HEK293 (cell line): ENCODE results near the gene SIN3A.
A peak's percentile ranks its signal among the peaks of the same experiment; 100 is the strongest.

Source experiments
- BCL11B ChIP-seq: fragments of 450-650 bp; formaldehyde crosslinking; IDR thresholded peaks from 2 replicates; pipeline ENCODE4 v1.5.1; 2016; ENCODE audit warnings: low read depth, missing biosample characterization, missing genetic modification characterization
- GFI1B ChIP-seq: fragments of 450-650 bp; formaldehyde crosslinking; IDR thresholded peaks from 2 replicates; pipeline ENCODE4 v1.5.1; 2016; ENCODE audit warnings: missing biosample characterization, missing genetic modification characterization
- HOXA7 ChIP-seq: sonication (generic); formaldehyde crosslinking; IDR thresholded peaks from 2 replicates; pipeline ENCODE4 v1.8.1; 2022; ENCODE audit warnings: missing genetic modification reagents, borderline replicate concordance
- IKZF3 ChIP-seq: fragments of 450-650 bp; IDR thresholded peaks from 2 replicates; pipeline ENCODE4 v1.5.0; 2018; ENCODE audit warnings: missing biosample characterization, mild to moderate bottlenecking, missing genetic modification characterization, moderate library complexity
- KLF16 ChIP-seq: fragments of 450-650 bp; formaldehyde crosslinking; IDR thresholded peaks from 2 replicates; pipeline ENCODE4 v1.5.1; 2017; ENCODE audit warnings: missing biosample characterization, missing genetic modification characterization
- PRDM1 ChIP-seq: fragments of 450-650 bp; formaldehyde crosslinking; IDR thresholded peaks from 2 replicates; pipeline ENCODE4; 2016; ENCODE audit warnings: missing biosample characterization, missing genetic modification characterization
- SP2 ChIP-seq: fragments of 450-650 bp; formaldehyde crosslinking; IDR thresholded peaks from 2 replicates; pipeline ENCODE4 v1.5.1; 2016; ENCODE audit warnings: missing biosample characterization, missing genetic modification characterization
- ZBTB20 ChIP-seq: fragments of 450-650 bp; formaldehyde crosslinking; IDR thresholded peaks from 2 replicates; pipeline ENCODE4 v1.5.1; 2016; ENCODE audit warnings: missing biosample characterization, missing genetic modification characterization
- ZNF133 ChIP-seq: fragments of 450-650 bp; formaldehyde crosslinking; IDR thresholded peaks from 2 replicates; pipeline ENCODE4 v1.5.1; 2016; ENCODE audit warnings: missing biosample characterization, missing genetic modification characterization
- ZNF155 ChIP-seq: fragments of 450-650 bp; formaldehyde crosslinking; IDR thresholded peaks from 2 replicates; pipeline ENCODE4 v1.5.1; 2016; ENCODE audit warnings: missing biosample characterization, missing genetic modification characterization
- ZNF169 ChIP-seq: fragments of 450-650 bp; formaldehyde crosslinking; IDR thresholded peaks from 2 replicates; pipeline ENCODE4 v1.5.1; 2016; ENCODE audit warnings: missing biosample characterization, missing genetic modification characterization
- ZNF350 ChIP-seq: fragments of 450-650 bp; formaldehyde crosslinking; IDR thresholded peaks from 2 replicates; pipeline ENCODE4 v1.5.0; 2017; ENCODE audit warnings: missing biosample characterization, mild to moderate bottlenecking, missing genetic modification characterization
- ZNF37A ChIP-seq: fragments of 450-650 bp; IDR thresholded peaks from 2 replicates; pipeline ENCODE4 v1.5.1; 2018; ENCODE audit warnings: missing biosample characterization, missing genetic modification characterization
- ZNF416 ChIP-seq: fragments of 450-650 bp; formaldehyde crosslinking; IDR thresholded peaks from 2 replicates; pipeline ENCODE4 v1.5.1; 2016; ENCODE audit warnings: missing biosample characterization, missing genetic modification characterization
- ZNF473 ChIP-seq: fragments of 450-650 bp; formaldehyde crosslinking; IDR thresholded peaks from 2 replicates; pipeline ENCODE4 v1.5.1; 2017; ENCODE audit warnings: missing biosample characterization, missing genetic modification characterization
- ZNF48 ChIP-seq: fragments of 450-650 bp; formaldehyde crosslinking; IDR thresholded peaks from 2 replicates; pipeline ENCODE4 v1.5.1; 2016; ENCODE audit warnings: missing biosample characterization, missing genetic modification characterization
- ZNF555 ChIP-seq: fragments of 450-650 bp; formaldehyde crosslinking; conservative IDR thresholded peaks from 2 replicates; pipeline ENCODE4 v1.5.1; 2017; ENCODE audit warnings: missing biosample characterization, mild to moderate bottlenecking, missing genetic modification characterization, inconsistent platforms
- ZNF830 ChIP-seq: fragments of 450-650 bp; IDR thresholded peaks from 2 replicates; pipeline ENCODE4 v1.5.0; 2018; ENCODE audit warnings: missing biosample characterization, missing genetic modification characterization, low read depth, mild to moderate bottlenecking, moderate library complexity
- TF ChIP-seq, protein P1 (sequence below): fragments of 450-650 bp; formaldehyde crosslinking; IDR thresholded peaks from 2 replicates; pipeline ENCODE4 v1.5.1; 2017; ENCODE audit warnings: missing biosample characterization, missing genetic modification characterization
- TF ChIP-seq, protein P2 (sequence below): fragments of 450-650 bp; IDR thresholded peaks from 2 replicates; pipeline ENCODE4 v1.5.1; 2018; ENCODE audit warnings: missing biosample characterization, missing genetic modification characterization
- TF ChIP-seq, protein P3 (sequence below): fragments of 450-650 bp; formaldehyde crosslinking; IDR thresholded peaks from 2 replicates; pipeline ENCODE4 v1.5.1; 2016; ENCODE audit warnings: missing biosample characterization, missing genetic modification characterization, low read depth
- TF ChIP-seq, protein P4 (sequence below): fragments of 450-650 bp; formaldehyde crosslinking; IDR thresholded peaks from 2 replicates; pipeline ENCODE4 v1.5.1; 2016; ENCODE audit warnings: missing biosample characterization, missing genetic modification characterization
- TF ChIP-seq, protein P5 (sequence below): fragments of 450-650 bp; formaldehyde crosslinking; IDR thresholded peaks from 2 replicates; pipeline ENCODE4 v1.5.1; 2016; ENCODE audit warnings: missing biosample characterization, missing genetic modification characterization
- TF ChIP-seq, protein P6 (sequence below): fragments of 450-650 bp; formaldehyde crosslinking; IDR thresholded peaks from 2 replicates; pipeline ENCODE4 v1.5.1; 2017; ENCODE audit warnings: missing biosample characterization, missing genetic modification characterization
- TF ChIP-seq, protein P7 (sequence below): fragments of 450-650 bp; formaldehyde crosslinking; conservative IDR thresholded peaks from 2 replicates; pipeline ENCODE4 v1.5.1; 2016; ENCODE audit warnings: low read depth, missing biosample characterization, missing genetic modification characterization

SIN3A gene

DNA sequence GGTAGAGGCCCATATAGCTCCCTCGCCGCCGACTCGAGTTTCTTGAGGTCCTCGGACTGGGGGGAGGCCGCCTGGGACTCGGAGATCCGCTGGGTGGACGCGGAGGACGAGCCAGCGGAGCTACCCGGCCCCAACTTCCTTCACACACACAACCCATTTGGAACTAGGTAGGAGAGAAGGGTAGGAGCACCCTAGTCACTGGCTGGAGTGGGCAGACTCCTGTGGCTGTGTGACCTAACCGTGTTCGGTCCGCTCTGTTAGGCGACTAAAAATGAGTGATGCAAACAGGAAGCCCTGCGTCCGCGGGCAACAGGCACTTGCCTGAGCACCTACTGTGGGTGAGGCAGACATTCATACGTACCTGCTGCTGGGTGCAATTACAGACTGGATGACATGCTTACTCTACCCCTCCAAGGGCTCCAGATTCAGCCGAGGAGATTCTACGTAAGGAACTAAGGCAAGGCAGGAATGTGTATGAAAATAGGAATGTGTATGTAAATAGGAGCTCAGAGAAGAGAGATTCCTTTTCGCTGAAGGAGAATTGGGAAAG is 4.6 kb upstream of the SIN3A start (continued):
- TF ChIP-seq, protein P1, sequence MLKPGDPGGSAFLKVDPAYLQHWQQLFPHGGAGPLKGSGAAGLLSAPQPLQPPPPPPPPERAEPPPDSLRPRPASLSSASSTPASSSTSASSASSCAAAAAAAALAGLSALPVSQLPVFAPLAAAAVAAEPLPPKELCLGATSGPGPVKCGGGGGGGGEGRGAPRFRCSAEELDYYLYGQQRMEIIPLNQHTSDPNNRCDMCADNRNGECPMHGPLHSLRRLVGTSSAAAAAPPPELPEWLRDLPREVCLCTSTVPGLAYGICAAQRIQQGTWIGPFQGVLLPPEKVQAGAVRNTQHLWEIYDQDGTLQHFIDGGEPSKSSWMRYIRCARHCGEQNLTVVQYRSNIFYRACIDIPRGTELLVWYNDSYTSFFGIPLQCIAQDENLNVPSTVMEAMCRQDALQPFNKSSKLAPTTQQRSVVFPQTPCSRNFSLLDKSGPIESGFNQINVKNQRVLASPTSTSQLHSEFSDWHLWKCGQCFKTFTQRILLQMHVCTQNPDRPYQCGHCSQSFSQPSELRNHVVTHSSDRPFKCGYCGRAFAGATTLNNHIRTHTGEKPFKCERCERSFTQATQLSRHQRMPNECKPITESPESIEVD: no peak
- TF ChIP-seq ZNF350 (tag by site-specific recombination): no peak
- peak; percentile 39; the same call in 1 of the 2 replicates for TF ChIP-seq IKZF3 (tag by site-specific recombination)
- TF ChIP-seq ZNF416: no peak
- peak; percentile 32 for TF ChIP-seq SP2 (tag by site-specific recombination)
- TF ChIP-seq ZBTB20 (tag by site-specific recombination): peak; percentile 98
- TF ChIP-seq BCL11B (tag by site-specific recombination): no peak
- TF ChIP-seq GFI1B (tag by site-specific recombination): no peak
- TF ChIP-seq KLF16: peak; percentile 42; the same call in 1 of the 2 replicates
- no peak for TF ChIP-seq ZNF48 (tag by site-specific recombination)
- TF ChIP-seq ZNF555 (tag by site-specific recombination): no peak
- no peak for TF ChIP-seq ZNF473 (tag by site-specific recombination)
- TF ChIP-seq, protein P2, sequence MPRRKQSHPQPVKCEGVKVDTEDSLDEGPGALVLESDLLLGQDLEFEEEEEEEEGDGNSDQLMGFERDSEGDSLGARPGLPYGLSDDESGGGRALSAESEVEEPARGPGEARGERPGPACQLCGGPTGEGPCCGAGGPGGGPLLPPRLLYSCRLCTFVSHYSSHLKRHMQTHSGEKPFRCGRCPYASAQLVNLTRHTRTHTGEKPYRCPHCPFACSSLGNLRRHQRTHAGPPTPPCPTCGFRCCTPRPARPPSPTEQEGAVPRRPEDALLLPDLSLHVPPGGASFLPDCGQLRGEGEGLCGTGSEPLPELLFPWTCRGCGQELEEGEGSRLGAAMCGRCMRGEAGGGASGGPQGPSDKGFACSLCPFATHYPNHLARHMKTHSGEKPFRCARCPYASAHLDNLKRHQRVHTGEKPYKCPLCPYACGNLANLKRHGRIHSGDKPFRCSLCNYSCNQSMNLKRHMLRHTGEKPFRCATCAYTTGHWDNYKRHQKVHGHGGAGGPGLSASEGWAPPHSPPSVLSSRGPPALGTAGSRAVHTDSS: no peak
- no peak for TF ChIP-seq ZNF830 (tag by site-specific recombination)
- TF ChIP-seq, protein P3, sequence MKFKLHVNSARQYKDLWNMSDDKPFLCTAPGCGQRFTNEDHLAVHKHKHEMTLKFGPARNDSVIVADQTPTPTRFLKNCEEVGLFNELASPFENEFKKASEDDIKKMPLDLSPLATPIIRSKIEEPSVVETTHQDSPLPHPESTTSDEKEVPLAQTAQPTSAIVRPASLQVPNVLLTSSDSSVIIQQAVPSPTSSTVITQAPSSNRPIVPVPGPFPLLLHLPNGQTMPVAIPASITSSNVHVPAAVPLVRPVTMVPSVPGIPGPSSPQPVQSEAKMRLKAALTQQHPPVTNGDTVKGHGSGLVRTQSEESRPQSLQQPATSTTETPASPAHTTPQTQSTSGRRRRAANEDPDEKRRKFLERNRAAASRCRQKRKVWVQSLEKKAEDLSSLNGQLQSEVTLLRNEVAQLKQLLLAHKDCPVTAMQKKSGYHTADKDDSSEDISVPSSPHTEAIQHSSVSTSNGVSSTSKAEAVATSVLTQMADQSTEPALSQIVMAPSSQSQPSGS (tag by site-specific recombination): no peak
- no peak for TF ChIP-seq ZNF37A (tag by site-specific recombination)
- TF ChIP-seq, protein P4, sequence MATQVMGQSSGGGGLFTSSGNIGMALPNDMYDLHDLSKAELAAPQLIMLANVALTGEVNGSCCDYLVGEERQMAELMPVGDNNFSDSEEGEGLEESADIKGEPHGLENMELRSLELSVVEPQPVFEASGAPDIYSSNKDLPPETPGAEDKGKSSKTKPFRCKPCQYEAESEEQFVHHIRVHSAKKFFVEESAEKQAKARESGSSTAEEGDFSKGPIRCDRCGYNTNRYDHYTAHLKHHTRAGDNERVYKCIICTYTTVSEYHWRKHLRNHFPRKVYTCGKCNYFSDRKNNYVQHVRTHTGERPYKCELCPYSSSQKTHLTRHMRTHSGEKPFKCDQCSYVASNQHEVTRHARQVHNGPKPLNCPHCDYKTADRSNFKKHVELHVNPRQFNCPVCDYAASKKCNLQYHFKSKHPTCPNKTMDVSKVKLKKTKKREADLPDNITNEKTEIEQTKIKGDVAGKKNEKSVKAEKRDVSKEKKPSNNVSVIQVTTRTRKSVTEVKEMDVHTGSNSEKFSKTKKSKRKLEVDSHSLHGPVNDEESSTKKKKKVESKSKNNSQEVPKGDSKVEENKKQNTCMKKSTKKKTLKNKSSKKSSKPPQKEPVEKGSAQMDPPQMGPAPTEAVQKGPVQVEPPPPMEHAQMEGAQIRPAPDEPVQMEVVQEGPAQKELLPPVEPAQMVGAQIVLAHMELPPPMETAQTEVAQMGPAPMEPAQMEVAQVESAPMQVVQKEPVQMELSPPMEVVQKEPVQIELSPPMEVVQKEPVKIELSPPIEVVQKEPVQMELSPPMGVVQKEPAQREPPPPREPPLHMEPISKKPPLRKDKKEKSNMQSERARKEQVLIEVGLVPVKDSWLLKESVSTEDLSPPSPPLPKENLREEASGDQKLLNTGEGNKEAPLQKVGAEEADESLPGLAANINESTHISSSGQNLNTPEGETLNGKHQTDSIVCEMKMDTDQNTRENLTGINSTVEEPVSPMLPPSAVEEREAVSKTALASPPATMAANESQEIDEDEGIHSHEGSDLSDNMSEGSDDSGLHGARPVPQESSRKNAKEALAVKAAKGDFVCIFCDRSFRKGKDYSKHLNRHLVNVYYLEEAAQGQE: no peak
- no peak for TF ChIP-seq PRDM1 (tag by site-specific recombination)
- TF ChIP-seq, protein P5, sequence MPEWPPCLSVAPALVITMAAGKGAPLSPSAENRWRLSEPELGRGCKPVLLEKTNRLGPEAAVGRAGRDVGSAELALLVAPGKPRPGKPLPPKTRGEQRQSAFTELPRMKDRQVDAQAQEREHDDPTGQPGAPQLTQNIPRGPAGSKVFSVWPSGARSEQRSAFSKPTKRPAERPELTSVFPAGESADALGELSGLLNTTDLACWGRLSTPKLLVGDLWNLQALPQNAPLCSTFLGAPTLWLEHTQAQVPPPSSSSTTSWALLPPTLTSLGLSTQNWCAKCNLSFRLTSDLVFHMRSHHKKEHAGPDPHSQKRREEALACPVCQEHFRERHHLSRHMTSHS (tag by site-specific recombination): no peak
- no peak for TF ChIP-seq ZNF133
- no peak for TF ChIP-seq ZNF169 (tag by site-specific recombination)
- TF ChIP-seq, protein P6, sequence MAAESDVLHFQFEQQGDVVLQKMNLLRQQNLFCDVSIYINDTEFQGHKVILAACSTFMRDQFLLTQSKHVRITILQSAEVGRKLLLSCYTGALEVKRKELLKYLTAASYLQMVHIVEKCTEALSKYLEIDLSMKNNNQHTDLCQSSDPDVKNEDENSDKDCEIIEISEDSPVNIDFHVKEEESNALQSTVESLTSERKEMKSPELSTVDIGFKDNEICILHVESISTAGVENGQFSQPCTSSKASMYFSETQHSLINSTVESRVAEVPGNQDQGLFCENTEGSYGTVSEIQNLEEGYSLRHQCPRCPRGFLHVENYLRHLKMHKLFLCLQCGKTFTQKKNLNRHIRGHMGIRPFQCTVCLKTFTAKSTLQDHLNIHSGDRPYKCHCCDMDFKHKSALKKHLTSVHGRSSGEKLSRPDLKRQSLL (tag by site-specific recombination): no peak
- TF ChIP-seq, protein P7, sequence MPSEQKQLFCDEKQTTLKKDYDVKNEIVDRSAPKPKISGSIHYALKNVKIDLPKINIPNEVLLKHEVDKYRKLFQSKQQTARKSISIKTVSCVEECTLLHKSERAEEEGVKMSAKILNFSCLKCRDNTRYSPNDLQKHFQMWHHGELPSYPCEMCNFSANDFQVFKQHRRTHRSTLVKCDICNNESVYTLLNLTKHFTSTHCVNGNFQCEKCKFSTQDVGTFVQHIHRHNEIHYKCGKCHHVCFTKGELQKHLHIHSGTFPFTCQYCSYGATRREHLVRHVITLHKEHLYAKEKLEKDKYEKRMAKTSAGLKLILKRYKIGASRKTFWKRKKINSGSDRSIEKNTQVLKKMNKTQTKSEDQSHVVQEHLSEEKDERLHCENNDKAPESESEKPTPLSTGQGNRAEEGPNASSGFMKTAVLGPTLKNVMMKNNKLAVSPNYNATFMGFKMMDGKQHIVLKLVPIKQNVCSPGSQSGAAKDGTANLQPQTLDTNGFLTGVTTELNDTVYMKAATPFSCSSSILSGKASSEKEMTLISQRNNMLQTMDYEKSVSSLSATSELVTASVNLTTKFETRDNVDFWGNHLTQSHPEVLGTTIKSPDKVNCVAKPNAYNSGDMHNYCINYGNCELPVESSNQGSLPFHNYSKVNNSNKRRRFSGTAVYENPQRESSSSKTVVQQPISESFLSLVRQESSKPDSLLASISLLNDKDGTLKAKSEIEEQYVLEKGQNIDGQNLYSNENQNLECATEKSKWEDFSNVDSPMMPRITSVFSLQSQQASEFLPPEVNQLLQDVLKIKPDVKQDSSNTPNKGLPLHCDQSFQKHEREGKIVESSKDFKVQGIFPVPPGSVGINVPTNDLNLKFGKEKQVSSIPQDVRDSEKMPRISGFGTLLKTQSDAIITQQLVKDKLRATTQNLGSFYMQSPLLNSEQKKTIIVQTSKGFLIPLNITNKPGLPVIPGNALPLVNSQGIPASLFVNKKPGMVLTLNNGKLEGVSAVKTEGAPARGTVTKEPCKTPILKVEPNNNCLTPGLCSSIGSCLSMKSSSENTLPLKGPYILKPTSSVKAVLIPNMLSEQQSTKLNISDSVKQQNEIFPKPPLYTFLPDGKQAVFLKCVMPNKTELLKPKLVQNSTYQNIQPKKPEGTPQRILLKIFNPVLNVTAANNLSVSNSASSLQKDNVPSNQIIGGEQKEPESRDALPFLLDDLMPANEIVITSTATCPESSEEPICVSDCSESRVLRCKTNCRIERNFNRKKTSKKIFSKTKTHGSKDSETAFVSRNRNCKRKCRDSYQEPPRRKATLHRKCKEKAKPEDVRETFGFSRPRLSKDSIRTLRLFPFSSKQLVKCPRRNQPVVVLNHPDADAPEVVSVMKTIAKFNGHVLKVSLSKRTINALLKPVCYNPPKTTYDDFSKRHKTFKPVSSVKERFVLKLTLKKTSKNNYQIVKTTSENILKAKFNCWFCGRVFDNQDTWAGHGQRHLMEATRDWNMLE: no peak
- TF ChIP-seq HOXA7 (CRISPR knock-in tag): no peak
- TF ChIP-seq ZNF155 (tag by site-specific recombination): no peak
